Neuronal stem cell (in vitro differentiated cells): ENCODE data around the gene PIWIL4.

Experiments
- DNase-seq: peaks from one replicate; pipeline ENCODE4 v3.0.0-alpha.2; 2013; ENCODE audit warnings: low spot score
- H2AFZ ChIP-seq: one replicate; pipeline ENCODE4 v1.6.1; 2013; ENCODE audit warnings: mild to moderate bottlenecking, low read length, inconsistent platforms
- H2AK5ac ChIP-seq: 2 replicates; pipeline ENCODE4 v1.6.1; 2013; ENCODE audit warnings: low read depth, mild to moderate bottlenecking, inconsistent platforms, low read length, moderate library complexity, mixed read lengths
- H2BK120ac ChIP-seq: 2 replicates; pipeline ENCODE4 v1.6.1; 2013; ENCODE audit warnings: low read depth, mild to moderate bottlenecking, inconsistent platforms, low read length, moderate library complexity, mixed read lengths
- H2BK12ac ChIP-seq: one replicate; pipeline ENCODE4 v1.6.1; 2013; ENCODE audit warnings: low read length, inconsistent platforms
- H2BK15ac ChIP-seq: 2 replicates; pipeline ENCODE4 v1.6.1; 2013; ENCODE audit warnings: mild to moderate bottlenecking, low read length, inconsistent platforms, mixed read lengths
- H2BK5ac ChIP-seq: one replicate; pipeline ENCODE4 v1.6.1; 2013; ENCODE audit warnings: inconsistent platforms, mild to moderate bottlenecking, low read length, moderate library complexity
- H3K14ac ChIP-seq: one replicate; pipeline ENCODE4 v1.6.1; 2013; ENCODE audit warnings: low read length, inconsistent platforms
- H3K18ac ChIP-seq: 2 replicates; pipeline ENCODE4 v1.6.1; 2013; ENCODE audit warnings: low read length, inconsistent platforms
- H3K23ac ChIP-seq: 2 replicates; pipeline ENCODE4 v1.6.1; 2013; ENCODE audit warnings: low read depth, mild to moderate bottlenecking, mixed read lengths, low read length, inconsistent platforms; ENCODE audit not compliant: poor library complexity
- H3K27ac ChIP-seq: replicated peaks from 3 replicates; pipeline ENCODE4 v1.5.1; 2013; ENCODE audit warnings: low read length, inconsistent platforms
- H3K27me3 ChIP-seq, 3 experiments: 2 replicates each; pipeline ENCODE4 v1.6.1; 2013; ENCODE audit warnings: low read length in 3 of 3, mild to moderate bottlenecking in 2 of 3, inconsistent platforms in 1 of 3, low read depth in 1 of 3, mixed read lengths in 1 of 3, moderate library complexity in 1 of 3; ENCODE audit not compliant: control insufficient read depth in 3 of 3, insufficient read depth in 3 of 3
- H3K36me3 ChIP-seq, 2 donors: replicated peaks in 1 of 2; 2 replicates each; pipeline ENCODE4 v1.6.1; 2013; ENCODE audit warnings: low read length in 2 of 2; ENCODE audit not compliant: control insufficient read depth in 2 of 2, insufficient read depth in 2 of 2
- H3K4ac ChIP-seq: 2 replicates; pipeline ENCODE4 v1.6.1; 2013; ENCODE audit warnings: inconsistent platforms, mild to moderate bottlenecking, low read length, moderate library complexity
- H3K4me1 ChIP-seq, 2 donors: 1 replicate in 1 of 2; 2 replicates in 1 of 2; pipeline ENCODE4 v1.6.1; 2013; ENCODE audit warnings: low read length in 2 of 2, low read depth in 1 of 2; ENCODE audit not compliant: control insufficient read depth in 2 of 2, insufficient read depth in 1 of 2
- H3K4me2 ChIP-seq: one replicate; pipeline ENCODE4 v1.6.1; 2013; ENCODE audit warnings: mild to moderate bottlenecking, low read length, inconsistent platforms; ENCODE audit not compliant: insufficient read depth, poor library complexity, severe bottlenecking
- H3K4me3 ChIP-seq, 2 donors: 2 replicates each; pipeline ENCODE4 v1.5.1; 2013; ENCODE audit warnings: low read length in 2 of 2, mild to moderate bottlenecking in 2 of 2, inconsistent platforms in 1 of 2, moderate library complexity in 1 of 2
- H3K79me1 ChIP-seq: one replicate; pipeline ENCODE4 v1.6.1; 2013; ENCODE audit warnings: low read depth, mild to moderate bottlenecking, inconsistent platforms, low read length, moderate library complexity
- H3K9ac ChIP-seq: one replicate; pipeline ENCODE4 v1.6.1; 2013; ENCODE audit warnings: mild to moderate bottlenecking, low read depth, low read length, inconsistent platforms; ENCODE audit not compliant: poor library complexity
- H3K9me3 ChIP-seq, 2 donors: replicated peaks in 1 of 2; 2 replicates each; pipeline versions ENCODE3 to v1.6.1; 2013; ENCODE audit warnings: low read length in 2 of 2, mild to moderate bottlenecking in 2 of 2, inconsistent platforms in 1 of 2, low read depth in 1 of 2, mixed read lengths in 1 of 2, moderate library complexity in 1 of 2; ENCODE audit not compliant: control insufficient read depth in 2 of 2, insufficient read depth in 1 of 2
- H4K8ac ChIP-seq: one replicate; pipeline ENCODE4 v1.6.1; 2013; ENCODE audit warnings: low read depth, mild to moderate bottlenecking, inconsistent platforms, low read length, moderate library complexity
- H4K91ac ChIP-seq: one replicate; pipeline ENCODE4 v1.6.1; 2013; ENCODE audit warnings: low read length, low read depth, mild to moderate bottlenecking, inconsistent platforms; ENCODE audit not compliant: poor library complexity
- WGBS, 2 donors: extraction: QIAGEN DNeasy Blood & Tissue Kit; methylation state at CpG; one replicate each; pipeline ENCODE4 v1.1.7; 2013; ENCODE audit warnings: missing lambda C conversion rate in 2 of 2, mixed read lengths in 1 of 2; ENCODE audit not compliant: insufficient read length in 2 of 2, insufficient replicate concordance in 1 of 2; ENCODE audit errors: extremely low coverage in 2 of 2; 5-methylcytosine and 5-hydroxymethylcytosine counted together

Gene PIWIL4

GRCh38 chr11:94668212-94668793 lies 101.1 kb downstream of the PIWIL4 start:
- Histone ChIP-seq H2BK120ac (no peak overlapping the region), H3K9ac (no peak overlapping the region), H3K9me3 (peaks cover 0 to 4% of the 10 kb centered on the region in 2 donors), H3K79me1 (no peaks in the 10 kb centered on the region), H2BK5ac (no peak overlapping the region), H3K4me1 (peaks cover 0 to 4% of the 10 kb centered on the region in 2 donors), H3K18ac (no peak overlapping the region), H3K14ac (no peak overlapping the region), H2BK15ac (no peak overlapping the region), H2BK12ac (no peak overlapping the region), H3K4me3 (no peak overlapping the region), H4K91ac (no peak overlapping the region), H3K4ac (no peak overlapping the region), H3K4me2 (no peak overlapping the region), H3K27me3 (no peaks in the 10 kb centered on the region), H3K27ac (no peak overlapping the region), H3K36me3 (no peaks in the 10 kb centered on the region), H2AK5ac (no peak overlapping the region), H2AFZ (no peak overlapping the region), H3K23ac (no peak overlapping the region), H4K8ac (no peak overlapping the region)
- no peak for DNase-seq
- no CpG with 5 or more reads among the region's 2 CpGs for WGBS, 2 donors

- no CpG with 5 or more reads among the region's 4 CpGs for WGBS, 2 donors
- Histone ChIP-seq H4K8ac (no peak overlapping the region), H3K4me1 (peaks cover 0 to 4% of the 10 kb centered on the region in 2 donors), H2BK120ac (no peak overlapping the region), H3K4me3 (no peak overlapping the region), H3K14ac (no peak overlapping the region), H3K9ac (no peak overlapping the region), H3K27me3 (no peaks in the 10 kb centered on the region), H3K4ac (no peak overlapping the region), H3K23ac (no peak overlapping the region), H2BK5ac (no peak overlapping the region), H2AK5ac (no peak overlapping the region), H3K79me1 (no peaks in the 10 kb centered on the region), H2BK12ac (no peak overlapping the region), H3K36me3 (no peaks in the 10 kb centered on the region), H2BK15ac (no peak overlapping the region), H3K9me3 (peaks cover 0 to 2% of the 10 kb centered on the region in 2 donors), H3K18ac (no peak overlapping the region), H4K91ac (no peak overlapping the region), H3K27ac (no peak overlapping the region), H2AFZ (no peak overlapping the region), H3K4me2 (no peak overlapping the region)
- DNase-seq: no peak
Observed at GRCh38 chr11:94669023-94669422, 101.9 kb downstream of the PIWIL4 start.
